GM12878 (cell line): ENCODE results near the gene PRR7. TPM values are rescaled to one million over a fixed set of nuclear protein-coding genes. Genes with fewer than 3 reads are reported as not detected.

ENCODE experiments used
- ATAC-seq: fragments of 200-7000 bp; cut with Tn5 transposase; 3 replicates; pipeline ENCODE4 v1.9.1; 2020; ENCODE audit warnings: mild to moderate bottlenecking, moderate library complexity
- BruUV-seq: library from RNA; stranded (reverse); fragments of 400-500 nt; replicated peaks from 2 replicates; lab custom pipeline; 2021; lab: Mats Ljungman, UMichigan
- CTCF ChIA-PET: fragments of 300-600 bp; sonication (Branson Sonifier 250); formaldehyde crosslinking; extraction: SDS; loops from one replicate; lab custom pipeline; 2021; ENCODE audit warnings: inconsistent platforms; lab: Yijun Ruan, JAX
- POLR2A ChIA-PET: fragments of 350-600 bp; formaldehyde crosslinking; extraction: SDS; loops from one replicate; lab custom pipeline; 2021; ENCODE audit warnings: inconsistent platforms; lab: Charles Lee
- RAD21 ChIA-PET: fragments of 300-600 bp; sonication (Branson Sonifier 250); formaldehyde crosslinking; loops from one replicate; lab custom pipeline; 2023; ENCODE audit warnings: antibody characterized with exemption; ENCODE audit not compliant: unreplicated experiment; lab: Charles Lee
- SMC1A ChIA-PET: fragments of 300-600 bp; sonication (Branson Sonifier 250); formaldehyde crosslinking; loops from one replicate; lab custom pipeline; 2023; ENCODE audit not compliant: unreplicated experiment, uncharacterized antibody; lab: Charles Lee
- DNase-seq: peaks from one replicate; pipeline ENCODE4 v3.0.0-alpha.2; 2011; ENCODE audit warnings: low read depth, low spot score
- FAIRE-seq: peaks from 3 replicates; lab custom pipeline; 2011; peaks lifted over from hg19 to GRCh38; lab: Jason Lieb, UNC
- H2AFZ ChIP-seq: 2 replicates; pipeline ENCODE4 v1.6.0; 2011; ENCODE audit warnings: low read depth, low read length, control low read depth; ENCODE audit not compliant: control insufficient read depth
- H3K27ac ChIP-seq: 2 replicates; pipeline ENCODE4 v1.5.1; 2011; ENCODE audit warnings: control low read depth; ENCODE audit not compliant: control insufficient read depth, insufficient read depth
- H3K27me3 ChIP-seq, 2 experiments: replicated peaks in 1 of 2; 2 replicates each; pipeline versions ENCODE4 v1.6.0 to v1.6.1; 2011; ENCODE audit warnings: low read length in 1 of 2; ENCODE audit not compliant: control insufficient read depth in 2 of 2, insufficient read depth in 2 of 2
- H3K36me3 ChIP-seq, 2 experiments: 2 replicates each; pipeline ENCODE4 v1.5.1; 2011; ENCODE audit warnings: low read length in 1 of 2; ENCODE audit not compliant: control insufficient read depth in 2 of 2, insufficient read depth in 2 of 2
- H3K4me1 ChIP-seq: 2 replicates; pipeline ENCODE4 v1.6.1; 2011; ENCODE audit warnings: mild to moderate bottlenecking, low read length, moderate library complexity, mixed read lengths; ENCODE audit not compliant: control insufficient read depth, insufficient read depth
- H3K4me2 ChIP-seq: 2 replicates; pipeline ENCODE4 v1.6.0; 2011; ENCODE audit warnings: control low read depth; ENCODE audit not compliant: control insufficient read depth, insufficient read depth
- H3K4me3 ChIP-seq: fragments of 200-600 bp; sonication (generic); 2 replicates; pipeline ENCODE4 v1.5.1; 2016
- H3K79me2 ChIP-seq: 2 replicates; pipeline ENCODE4 v1.6.0; 2011; ENCODE audit warnings: low read length; ENCODE audit not compliant: control insufficient read depth, insufficient read depth
- H3K9ac ChIP-seq: 2 replicates; pipeline ENCODE4 v1.8.0; 2011; ENCODE audit warnings: low read length, control low read depth, mixed read lengths; ENCODE audit not compliant: control insufficient read depth, insufficient read depth
- H3K9me3 ChIP-seq: replicated peaks from 3 replicates; pipeline ENCODE4 v1.5.1; 2011; ENCODE audit warnings: mild to moderate bottlenecking, low read length; ENCODE audit not compliant: control insufficient read depth, insufficient read depth
- H4K20me1 ChIP-seq: 2 replicates; pipeline ENCODE4 v1.6.0; 2011; ENCODE audit not compliant: control insufficient read depth, insufficient read depth
- HDAC2 ChIP-seq: fragments of 200-600 bp; sonication (generic); IDR thresholded peaks from 2 replicates; pipeline ENCODE4 v1.6.1; 2017
- MTA2 ChIP-seq: fragments of 450-650 bp; IDR thresholded peaks from 2 replicates; pipeline ENCODE4 v1.6.1; 2016; ENCODE audit warnings: low read depth, mild to moderate bottlenecking, moderate library complexity
- NFIC ChIP-seq: IDR thresholded peaks from 2 replicates; pipeline ENCODE4 v1.6.1; 2012; ENCODE audit warnings: low read depth, mild to moderate bottlenecking, inconsistent platforms, low read length, moderate library complexity
- NR2F1 ChIP-seq: fragments of 450-650 bp; conservative IDR thresholded peaks from 2 replicates; pipeline ENCODE4 v1.6.1; 2017; ENCODE audit warnings: mild to moderate bottlenecking
- RCOR1 ChIP-seq: conservative IDR thresholded peaks from 2 replicates; pipeline ENCODE4 v1.6.1; 2012; ENCODE audit warnings: low read depth, low read length, improper control_type of control experiment
- RELA ChIP-seq: fragments of 450-650 bp; IDR thresholded peaks from 2 replicates; pipeline ENCODE4 v1.8.0; 2014; ENCODE audit warnings: borderline replicate concordance; ENCODE audit not compliant: partially characterized antibody
- ZZZ3 ChIP-seq: IDR thresholded peaks from 2 replicates; pipeline ENCODE4 v1.6.1; 2011; ENCODE audit warnings: low read depth; ENCODE audit not compliant: control insufficient read depth, insufficient read length
- WGBS: methylation state at CpG from one replicate; pipeline ENCODE4 v1.1.6; 2016; ENCODE audit warnings: low lambda C conversion rate; ENCODE audit not compliant: insufficient replicate concordance, insufficient coverage; ENCODE audit errors: missing lambda C conversion rate; 5-methylcytosine and 5-hydroxymethylcytosine counted together
- in situ Hi-C: fragments of 300-500 bp; cut with MboI; formaldehyde crosslinking; loops from 9 replicates; pipeline ENCODE4 v1.14.3; 2018; ENCODE audit warnings: mixed read lengths
- intact Hi-C: fragments of 100-400 bp; cut with micrococcal nuclease; formaldehyde crosslinking; loops from one replicate; pipeline ENCODE4 v1.14.2; 2022; ENCODE audit not compliant: unreplicated experiment
- polyA plus RNA-seq, 11 experiments: library from polyadenylated mRNA; depleted of rRNA in 4 of 11; unstranded in 6 of 11; stranded (reverse) in 5 of 11; fragments of >200 nt; fragmentation: Nextera tagmentation in 4 of 11; fragmentation: Illumina TruSeq in 1 of 11; extraction: Ambion mirVana in 4 of 11; extraction: Trizol in 1 of 11; gene quantifications; 1 replicate in 1 of 11; 2 replicates in 10 of 11; pipeline versions ENCODE4 v1.2.1 to v1.2.3, GENCODE V29; 2011 to 2016; ENCODE audit warnings: inconsistent platforms in 2 of 11, missing spikeins in 2 of 11, low read depth in 1 of 11
- total RNA-seq, 4 experiments: library from RNA; depleted of rRNA in 3 of 4; stranded (reverse); fragments of >200 nt in 3 of 4; fragmentation: Illumina TruSeq in 1 of 4; extraction: Trizol in 1 of 4; gene quantifications; 2 replicates each; pipeline versions ENCODE4 v1.2.1 to v1.2.3, GENCODE V29; 2013 to 2021
- TF ChIP-seq, protein P1 (sequence below): IDR thresholded peaks from 2 replicates; pipeline ENCODE4 v1.6.1; 2011; ENCODE audit warnings: mild to moderate bottlenecking, low read depth, low read length, moderate library complexity; ENCODE audit not compliant: insufficient replicate concordance
- TF ChIP-seq, protein P2 (sequence below): IDR thresholded peaks from 2 replicates; pipeline ENCODE4 v1.6.1; 2011; ENCODE audit warnings: borderline replicate concordance, low read depth, mild to moderate bottlenecking, moderate library complexity, mixed read lengths, low read length; ENCODE audit not compliant: insufficient read depth; ENCODE audit errors: extremely low read length

Gene PRR7
- total and polyA plus RNA-seq, 10 of the 15 experiments (the other 5 are each of a cell fraction or from before 2014, with no cell fraction given): 0.09 to 18.8 (median 4.6) TPM; not detected in 2

DNA sequence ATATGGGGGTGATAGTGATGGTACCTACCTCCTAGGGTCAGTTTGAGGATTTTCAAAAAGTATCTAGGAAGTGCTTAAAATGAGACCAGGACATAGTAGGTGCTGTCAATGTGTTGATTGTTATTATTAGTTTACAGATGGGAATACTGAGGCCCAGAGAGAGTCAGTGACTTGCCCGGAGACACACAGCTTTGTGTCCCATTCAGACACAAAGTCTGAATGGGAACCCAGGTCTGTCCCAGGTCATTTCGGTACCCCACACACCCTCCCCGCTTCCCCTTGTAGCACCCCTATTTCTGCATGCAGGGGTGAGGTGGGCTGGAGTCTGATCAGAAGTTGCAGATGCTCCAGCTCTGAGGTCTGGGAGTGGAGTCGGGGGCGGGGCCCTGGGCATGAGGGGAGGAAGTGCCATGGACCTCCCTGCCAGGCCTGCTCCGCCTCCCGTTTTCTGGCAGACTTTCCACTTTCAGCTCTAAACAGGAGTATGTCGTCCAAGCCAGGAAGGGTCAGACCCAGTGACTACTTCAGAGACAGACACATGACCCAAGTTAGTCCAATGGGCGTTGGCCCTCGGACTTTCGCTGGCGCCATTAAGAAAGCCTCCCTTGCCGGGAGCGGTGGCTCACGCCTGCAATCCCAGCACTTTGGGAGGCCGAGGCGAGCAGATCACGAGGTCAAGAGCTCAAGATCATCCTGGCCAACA is 30.1 kb downstream of the PRR7 start:
- H4K20me1 ChIP-seq: no peaks in the 10 kb centered on the region
- no peaks in the 10 kb centered on the region; a peak in 1 of 4 replicates for H3K36me3 ChIP-seq
- H3K4me3 ChIP-seq: no peak overlapping the region
- ATAC-seq: no peak
- ChIA-PET CTCF (interaction anchor here (1.0 to 1.4 kb wide), 6 partner anchors 24 to 106 kb away, joined by 3 to 6 read pairs (median 3); no protein-coding TSS in a partner anchor), RAD21 (interaction anchor here (0.9 kb wide), 1 partner anchor 25 kb away, joined by 3 read pairs; no protein-coding TSS in a partner anchor), SMC1A (interaction anchor here (0.7 to 1.4 kb wide), 3 partner anchors 19 to 25 kb away, joined by 3 to 5 read pairs (median 3); partner anchors contain the start of gene PDLIM7), POLR2A (interaction anchor here (0.5 to 1.7 kb wide), 2 partner anchors 20 to 117 kb away, joined by 6 to 7 read pairs; partner anchors contain the start of gene PDLIM7)
- intact Hi-C loops: no loop called here
- BruUV-seq: no TSS peak
- no peak overlapping the region for H3K9ac ChIP-seq
- peaks cover 4% of the 10 kb centered on the region; the same call in 1 of the 2 replicates for H3K79me2 ChIP-seq
- peaks cover 23% of the 10 kb centered on the region for H3K4me1 ChIP-seq
- FAIRE-seq: no peak
- H3K27me3 ChIP-seq: no peaks in the 10 kb centered on the region
- in situ Hi-C loops: no loop called here
- TF ChIP-seq, protein P1, sequence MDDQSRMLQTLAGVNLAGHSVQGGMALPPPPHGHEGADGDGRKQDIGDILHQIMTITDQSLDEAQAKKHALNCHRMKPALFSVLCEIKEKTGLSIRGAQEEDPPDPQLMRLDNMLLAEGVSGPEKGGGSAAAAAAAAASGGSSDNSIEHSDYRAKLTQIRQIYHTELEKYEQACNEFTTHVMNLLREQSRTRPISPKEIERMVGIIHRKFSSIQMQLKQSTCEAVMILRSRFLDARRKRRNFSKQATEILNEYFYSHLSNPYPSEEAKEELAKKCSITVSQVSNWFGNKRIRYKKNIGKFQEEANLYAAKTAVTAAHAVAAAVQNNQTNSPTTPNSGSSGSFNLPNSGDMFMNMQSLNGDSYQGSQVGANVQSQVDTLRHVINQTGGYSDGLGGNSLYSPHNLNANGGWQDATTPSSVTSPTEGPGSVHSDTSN: no peak
- TF ChIP-seq, protein P2, sequence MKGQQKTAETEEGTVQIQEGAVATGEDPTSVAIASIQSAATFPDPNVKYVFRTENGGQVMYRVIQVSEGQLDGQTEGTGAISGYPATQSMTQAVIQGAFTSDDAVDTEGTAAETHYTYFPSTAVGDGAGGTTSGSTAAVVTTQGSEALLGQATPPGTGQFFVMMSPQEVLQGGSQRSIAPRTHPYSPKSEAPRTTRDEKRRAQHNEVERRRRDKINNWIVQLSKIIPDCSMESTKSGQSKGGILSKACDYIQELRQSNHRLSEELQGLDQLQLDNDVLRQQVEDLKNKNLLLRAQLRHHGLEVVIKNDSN: no peak
- TF ChIP-seq NFIC (no peak), NR2F1 (no peak), ZZZ3 (no peak), RELA (no peak), HDAC2 (no peak), RCOR1 (no peak), MTA2 (no peak)
- WGBS: 80% methylated on average over 17 of the region's 18 CpGs
- DNase-seq: no peak
- no peak overlapping the region for H2AFZ ChIP-seq
- H3K27ac ChIP-seq: no peak overlapping the region
- no peaks in the 10 kb centered on the region for H3K9me3 ChIP-seq
- no peak overlapping the region for H3K4me2 ChIP-seq
